ENCODE results near the gene SLC39A9.

SLC39A9 gene

GRCh38 chr14:69424149-69424923 lies 25.8 kb downstream of the SLC39A9 start:
- TF ChIP-seq, protein P1, sequence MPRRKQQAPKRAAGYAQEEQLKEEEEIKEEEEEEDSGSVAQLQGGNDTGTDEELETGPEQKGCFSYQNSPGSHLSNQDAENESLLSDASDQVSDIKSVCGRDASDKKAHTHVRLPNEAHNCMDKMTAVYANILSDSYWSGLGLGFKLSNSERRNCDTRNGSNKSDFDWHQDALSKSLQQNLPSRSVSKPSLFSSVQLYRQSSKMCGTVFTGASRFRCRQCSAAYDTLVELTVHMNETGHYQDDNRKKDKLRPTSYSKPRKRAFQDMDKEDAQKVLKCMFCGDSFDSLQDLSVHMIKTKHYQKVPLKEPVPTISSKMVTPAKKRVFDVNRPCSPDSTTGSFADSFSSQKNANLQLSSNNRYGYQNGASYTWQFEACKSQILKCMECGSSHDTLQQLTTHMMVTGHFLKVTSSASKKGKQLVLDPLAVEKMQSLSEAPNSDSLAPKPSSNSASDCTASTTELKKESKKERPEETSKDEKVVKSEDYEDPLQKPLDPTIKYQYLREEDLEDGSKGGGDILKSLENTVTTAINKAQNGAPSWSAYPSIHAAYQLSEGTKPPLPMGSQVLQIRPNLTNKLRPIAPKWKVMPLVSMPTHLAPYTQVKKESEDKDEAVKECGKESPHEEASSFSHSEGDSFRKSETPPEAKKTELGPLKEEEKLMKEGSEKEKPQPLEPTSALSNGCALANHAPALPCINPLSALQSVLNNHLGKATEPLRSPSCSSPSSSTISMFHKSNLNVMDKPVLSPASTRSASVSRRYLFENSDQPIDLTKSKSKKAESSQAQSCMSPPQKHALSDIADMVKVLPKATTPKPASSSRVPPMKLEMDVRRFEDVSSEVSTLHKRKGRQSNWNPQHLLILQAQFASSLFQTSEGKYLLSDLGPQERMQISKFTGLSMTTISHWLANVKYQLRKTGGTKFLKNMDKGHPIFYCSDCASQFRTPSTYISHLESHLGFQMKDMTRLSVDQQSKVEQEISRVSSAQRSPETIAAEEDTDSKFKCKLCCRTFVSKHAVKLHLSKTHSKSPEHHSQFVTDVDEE (CRISPR knock-in tag; IDR thresholded peaks at IDR 0.05): no peak
- TF ChIP-seq POU6F1 (CRISPR knock-in tag; IDR thresholded peaks at IDR 0.05; ENCODE audit: borderline replicate concordance, low read depth): no peak
- TF ChIP-seq ESRRG (CRISPR knock-in tag; IDR thresholded peaks at IDR 0.05): no peak
- no peak for TF ChIP-seq PPARA (CRISPR knock-in tag; IDR thresholded peaks at IDR 0.05; ENCODE audit: borderline replicate concordance)
- TF ChIP-seq CSDC2 (CRISPR knock-in tag; IDR thresholded peaks at IDR 0.05): no peak
- no peak for TF ChIP-seq ZFP30 (CRISPR knock-in tag; IDR thresholded peaks at IDR 0.05)
- TF ChIP-seq ZC3H10 (CRISPR knock-in tag; IDR thresholded peaks at IDR 0.05): no peak
- TF ChIP-seq ISL1 (CRISPR knock-in tag; IDR thresholded peaks at IDR 0.05): no peak
- TF ChIP-seq, protein P2, sequence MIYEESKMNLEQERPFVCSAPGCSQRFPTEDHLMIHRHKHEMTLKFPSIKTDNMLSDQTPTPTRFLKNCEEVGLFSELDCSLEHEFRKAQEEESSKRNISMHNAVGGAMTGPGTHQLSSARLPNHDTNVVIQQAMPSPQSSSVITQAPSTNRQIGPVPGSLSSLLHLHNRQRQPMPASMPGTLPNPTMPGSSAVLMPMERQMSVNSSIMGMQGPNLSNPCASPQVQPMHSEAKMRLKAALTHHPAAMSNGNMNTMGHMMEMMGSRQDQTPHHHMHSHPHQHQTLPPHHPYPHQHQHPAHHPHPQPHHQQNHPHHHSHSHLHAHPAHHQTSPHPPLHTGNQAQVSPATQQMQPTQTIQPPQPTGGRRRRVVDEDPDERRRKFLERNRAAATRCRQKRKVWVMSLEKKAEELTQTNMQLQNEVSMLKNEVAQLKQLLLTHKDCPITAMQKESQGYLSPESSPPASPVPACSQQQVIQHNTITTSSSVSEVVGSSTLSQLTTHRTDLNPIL (CRISPR knock-in tag; IDR thresholded peaks at IDR 0.05; ENCODE audit: low read depth): no peak
- TF ChIP-seq SNAI2 (CRISPR knock-in tag; IDR thresholded peaks at IDR 0.05): no peak
- no peak for TF ChIP-seq ARNTL (CRISPR knock-in tag; IDR thresholded peaks at IDR 0.05; ENCODE audit: borderline replicate concordance, low read depth)
- no peak for TF ChIP-seq TCF4 (CRISPR knock-in tag; IDR thresholded peaks at IDR 0.05; ENCODE audit: borderline replicate concordance)
- TF ChIP-seq RARB (CRISPR knock-in tag; IDR thresholded peaks at IDR 0.05): no peak
- TF ChIP-seq ZNF70 (CRISPR knock-in tag; IDR thresholded peaks at IDR 0.05): no peak
- TF ChIP-seq ZNF565 (CRISPR knock-in tag; conservative IDR thresholded peaks at IDR 0.05; ENCODE audit: low read depth): no peak
- no peak for TF ChIP-seq PATZ1 (CRISPR knock-in tag; IDR thresholded peaks at IDR 0.05; ENCODE audit: borderline replicate concordance)
- TF ChIP-seq ZNF8 (CRISPR knock-in tag; IDR thresholded peaks at IDR 0.05): no peak
- TF ChIP-seq, protein P3, sequence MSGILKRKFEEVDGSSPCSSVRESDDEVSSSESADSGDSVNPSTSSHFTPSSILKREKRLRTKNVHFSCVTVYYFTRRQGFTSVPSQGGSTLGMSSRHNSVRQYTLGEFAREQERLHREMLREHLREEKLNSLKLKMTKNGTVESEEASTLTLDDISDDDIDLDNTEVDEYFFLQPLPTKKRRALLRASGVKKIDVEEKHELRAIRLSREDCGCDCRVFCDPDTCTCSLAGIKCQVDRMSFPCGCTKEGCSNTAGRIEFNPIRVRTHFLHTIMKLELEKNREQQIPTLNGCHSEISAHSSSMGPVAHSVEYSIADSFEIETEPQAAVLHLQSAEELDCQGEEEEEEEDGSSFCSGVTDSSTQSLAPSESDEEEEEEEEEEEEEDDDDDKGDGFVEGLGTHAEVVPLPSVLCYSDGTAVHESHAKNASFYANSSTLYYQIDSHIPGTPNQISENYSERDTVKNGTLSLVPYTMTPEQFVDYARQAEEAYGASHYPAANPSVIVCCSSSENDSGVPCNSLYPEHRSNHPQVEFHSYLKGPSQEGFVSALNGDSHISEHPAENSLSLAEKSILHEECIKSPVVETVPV (CRISPR knock-in tag; IDR thresholded peaks at IDR 0.05): no peak
- no peak for TF ChIP-seq TOX (CRISPR knock-in tag; IDR thresholded peaks at IDR 0.05; ENCODE audit: borderline replicate concordance)
- no peak for ATAC-seq

DNA sequence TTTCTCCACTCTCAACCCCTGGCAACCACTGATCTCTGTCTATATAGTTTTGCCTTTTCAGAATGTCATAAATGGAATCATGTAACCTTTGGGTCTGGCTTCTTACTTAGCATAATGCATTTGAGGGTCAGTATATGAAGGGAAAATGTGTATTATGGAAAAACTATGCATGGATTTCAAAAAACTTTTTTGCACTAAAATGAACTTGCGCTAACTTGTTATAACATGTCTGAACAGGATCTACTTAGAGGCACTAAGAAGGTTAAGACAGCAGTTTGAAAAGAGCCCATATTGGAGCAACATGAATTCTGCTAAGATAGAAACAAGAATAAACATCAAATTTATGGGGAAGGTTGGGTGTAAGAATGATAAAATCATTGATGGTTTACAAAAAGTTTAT lies 29.1 kb downstream of the SLC39A9 start:
- ATAC-seq: no peak
- TF ChIP-seq PPARA (CRISPR knock-in tag; IDR thresholded peaks at IDR 0.05; ENCODE audit: borderline replicate concordance) (no peak), POU6F1 (CRISPR knock-in tag; IDR thresholded peaks at IDR 0.05; ENCODE audit: borderline replicate concordance, low read depth) (no peak), ZNF70 (CRISPR knock-in tag; IDR thresholded peaks at IDR 0.05) (no peak), ZNF8 (CRISPR knock-in tag; IDR thresholded peaks at IDR 0.05) (no peak), TCF4 (CRISPR knock-in tag; IDR thresholded peaks at IDR 0.05; ENCODE audit: borderline replicate concordance) (no peak)

Data from SK-N-SH treated with all-trans-retinoic acid at 6 μM for 48 hours (cell line).